HG03064 (cell line): ENCODE results near the gene TLCD3A.
"Not testable (repeated sequence)": the region's sequence is repeated elsewhere in the genome, so short reads cannot be mapped to it uniquely, and the experiment has no call there.

Source experiments
- ATAC-seq: cut with Tn5 transposase; IDR thresholded peaks from one replicate; pipeline ENCODE4 v1.9.1; 2021; ENCODE audit warnings: low read depth; ENCODE audit not compliant: unreplicated experiment

TLCD3A gene

GRCh38 chr17:784143-784542 lies 51.7 kb downstream of the TLCD3A start:
- ATAC-seq: no peak

GRCh38 chr17:785901-786300 lies 53.5 kb downstream of the TLCD3A start:
- ATAC-seq: not testable (repeated sequence)

GRCh38 chr17:787641-788221 lies 55.3 kb downstream of the TLCD3A start:
- no peak for ATAC-seq

- ATAC-seq: no peak
These were observed 56.2 kb downstream of the TLCD3A start for GRCh38 chr17:788551-788950.

GRCh38 chr17:789160-789840 lies 56.9 kb downstream of the TLCD3A start:
- ATAC-seq: no peak

- ATAC-seq: not testable (repeated sequence)
These were observed 57.8 kb downstream of the TLCD3A start for GRCh38 chr17:789931-790873.

- not testable (repeated sequence) for ATAC-seq
These were observed 58.5 kb downstream of the TLCD3A start for GRCh38 chr17:790874-791247.

- no peak for ATAC-seq
These were observed 59.4 kb downstream of the TLCD3A start for GRCh38 chr17:791829-792228.

GRCh38 chr17:792277-792676 lies 59.9 kb downstream of the TLCD3A start:
- ATAC-seq: no peak
